Measurements from ENCODE around the gene RMND5B.

DNA sequence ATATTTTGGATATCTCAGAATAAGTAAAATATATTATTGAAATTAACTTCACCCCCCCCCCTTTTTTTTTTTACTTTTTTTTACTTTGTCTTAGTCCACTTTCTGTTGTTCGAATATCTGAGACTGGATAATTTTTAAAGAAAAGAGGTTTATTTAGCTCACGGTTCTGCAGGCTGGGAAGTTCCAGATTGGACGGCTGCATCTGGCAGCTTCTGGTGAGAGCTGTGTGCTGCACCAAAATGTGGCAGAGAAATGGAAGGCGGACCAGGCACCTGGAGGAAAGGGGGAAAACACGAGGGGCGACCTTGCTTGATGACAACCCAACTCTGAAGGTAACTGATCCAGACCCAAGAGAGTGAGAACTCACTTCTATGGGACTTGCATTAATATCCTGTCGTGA lies 62.0 kb downstream of the RMND5B start:
- no peak for TF ChIP-seq POLR2AphosphoS5 (IDR thresholded peaks at IDR 0.05; ENCODE audit: low read depth, low read length)
- no peak for TF ChIP-seq SIN3A (IDR thresholded peaks at IDR 0.05; ENCODE audit: borderline replicate concordance, insufficient read depth, low read length)
- TF ChIP-seq, protein P1, sequence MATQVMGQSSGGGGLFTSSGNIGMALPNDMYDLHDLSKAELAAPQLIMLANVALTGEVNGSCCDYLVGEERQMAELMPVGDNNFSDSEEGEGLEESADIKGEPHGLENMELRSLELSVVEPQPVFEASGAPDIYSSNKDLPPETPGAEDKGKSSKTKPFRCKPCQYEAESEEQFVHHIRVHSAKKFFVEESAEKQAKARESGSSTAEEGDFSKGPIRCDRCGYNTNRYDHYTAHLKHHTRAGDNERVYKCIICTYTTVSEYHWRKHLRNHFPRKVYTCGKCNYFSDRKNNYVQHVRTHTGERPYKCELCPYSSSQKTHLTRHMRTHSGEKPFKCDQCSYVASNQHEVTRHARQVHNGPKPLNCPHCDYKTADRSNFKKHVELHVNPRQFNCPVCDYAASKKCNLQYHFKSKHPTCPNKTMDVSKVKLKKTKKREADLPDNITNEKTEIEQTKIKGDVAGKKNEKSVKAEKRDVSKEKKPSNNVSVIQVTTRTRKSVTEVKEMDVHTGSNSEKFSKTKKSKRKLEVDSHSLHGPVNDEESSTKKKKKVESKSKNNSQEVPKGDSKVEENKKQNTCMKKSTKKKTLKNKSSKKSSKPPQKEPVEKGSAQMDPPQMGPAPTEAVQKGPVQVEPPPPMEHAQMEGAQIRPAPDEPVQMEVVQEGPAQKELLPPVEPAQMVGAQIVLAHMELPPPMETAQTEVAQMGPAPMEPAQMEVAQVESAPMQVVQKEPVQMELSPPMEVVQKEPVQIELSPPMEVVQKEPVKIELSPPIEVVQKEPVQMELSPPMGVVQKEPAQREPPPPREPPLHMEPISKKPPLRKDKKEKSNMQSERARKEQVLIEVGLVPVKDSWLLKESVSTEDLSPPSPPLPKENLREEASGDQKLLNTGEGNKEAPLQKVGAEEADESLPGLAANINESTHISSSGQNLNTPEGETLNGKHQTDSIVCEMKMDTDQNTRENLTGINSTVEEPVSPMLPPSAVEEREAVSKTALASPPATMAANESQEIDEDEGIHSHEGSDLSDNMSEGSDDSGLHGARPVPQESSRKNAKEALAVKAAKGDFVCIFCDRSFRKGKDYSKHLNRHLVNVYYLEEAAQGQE (IDR thresholded peaks at IDR 0.05; ENCODE audit: insufficient read depth in 1 of 2, low read depth in 2 of 2, low read length in 2 of 2), result no peak
- no peak for TF ChIP-seq TAF1 (IDR thresholded peaks at IDR 0.05; ENCODE audit: borderline replicate concordance, insufficient read depth, low read length)
- TF ChIP-seq FOXP2 (optimal IDR thresholded peaks at IDR 0.05; ENCODE audit: borderline replicate concordance, extremely low read depth, extremely low read length, insufficient read depth), result no peak
